Forelimb muscle (tissue), 1 donor: ENCODE data around the gene MLANA. TPM values are rescaled to one million over a fixed set of nuclear protein-coding genes. Genes with fewer than 3 reads are reported as not detected.

Experiments
- DNase-seq: peaks from one replicate; pipeline ENCODE4 v3.0.0-alpha.2; 2013; ENCODE audit warnings: low read depth
- polyA plus RNA-seq: library from polyadenylated mRNA; unstranded; fragments of 120-200 nt; gene quantifications from one replicate; pipeline ENCODE4 v1.2.1, GENCODE V29; 2013; ENCODE audit not compliant: insufficient read length

The MLANA gene
- polyA plus RNA-seq, 1 donor, result 0.80 TPM

- no peak for DNase-seq
These were observed 67.6 kb downstream of the MLANA start for GRCh38 chr9:5958273-5958672.

Other genes with a start within 250 kb of the MLANA start
- 7.1 TPM for gene ERMP1, start 57.8 kb upstream of the MLANA start, polyA plus RNA-seq
- gene RANBP6, start 124.7 kb downstream of the MLANA start, polyA plus RNA-seq, result 17.2 TPM